Kidney (tissue), 14 donors: ENCODE data around the gene SCIN. TPM values are rescaled to one million over a fixed set of nuclear protein-coding genes. Genes with fewer than 3 reads are reported as not detected.

Experiments used
- DNase-seq, 5 donors: peaks; one replicate each; pipeline ENCODE4 v3.0.0-alpha.2; 2013 to 2020
- FAIRE-seq: peaks from 2 replicates; lab custom pipeline; 2012; peaks lifted over from hg19 to GRCh38; lab: Jason Lieb, UNC
- H3K27ac ChIP-seq, 2 donors: one replicate each; pipeline ENCODE4 v1.7.0; 2013; ENCODE audit warnings: low read depth in 2 of 2, low read length in 2 of 2, inconsistent platforms in 1 of 2
- H3K27me3 ChIP-seq: one replicate; pipeline ENCODE4 v1.7.1; 2013; ENCODE audit warnings: low read length, inconsistent platforms; ENCODE audit not compliant: control insufficient read depth, insufficient read depth
- H3K36me3 ChIP-seq, 3 donors: one replicate each; pipeline versions ENCODE4 v1.7.0 to v1.7.1; 2013; ENCODE audit warnings: low read length in 3 of 3, control low read depth in 1 of 3, inconsistent platforms in 1 of 3; ENCODE audit not compliant: insufficient read depth in 3 of 3, control insufficient read depth in 2 of 3
- H3K4me1 ChIP-seq, 3 donors: one replicate each; pipeline versions ENCODE4 v1.7.0 to v1.7.1; 2013; ENCODE audit warnings: low read length in 3 of 3, inconsistent platforms in 1 of 3, low read depth in 1 of 3; ENCODE audit not compliant: control insufficient read depth in 2 of 3, insufficient read depth in 2 of 3
- H3K4me3 ChIP-seq, 3 donors: one replicate each; pipeline versions ENCODE4 v1.7.0 to v1.8.1; 2013; ENCODE audit warnings: low read length in 3 of 3, control low read depth in 1 of 3, inconsistent platforms in 1 of 3
- H3K9ac ChIP-seq, 3 donors: one replicate each; pipeline versions ENCODE4 v1.7.0 to v1.7.1; 2013; ENCODE audit warnings: low read length in 3 of 3, control low read depth in 1 of 3, inconsistent platforms in 1 of 3
- H3K9me3 ChIP-seq, 3 donors: one replicate each; pipeline versions ENCODE4 v1.7.0 to v1.7.1; 2013; ENCODE audit warnings: low read length in 3 of 3, control low read depth in 1 of 3, inconsistent platforms in 1 of 3; ENCODE audit not compliant: control insufficient read depth in 2 of 3, insufficient read depth in 1 of 3
- intact Hi-C: fragments of 100-400 bp; cut with DNase I; formaldehyde crosslinking; loops from one replicate; pipeline ENCODE4 v1.11.1; 2022
- polyA plus RNA-seq: library from polyadenylated mRNA; stranded (reverse); fragments of 350-450 nt; fragmentation: Illumina TruSeq; extraction: RNeasy Lipid Tissue Mini Kit (QIAGEN cat#74804); gene quantifications from one replicate; pipeline ENCODE4 v1.2.3, GENCODE V29; 2014; ENCODE audit warnings: low read depth, low replicate concordance; ENCODE audit not compliant: insufficient read depth
- total RNA-seq: library from RNA; stranded (reverse); fragmentation: NEBNext Ultra II Directional; extraction: Animal tissue kit (Norgen Biotek cat#: 25700); gene quantifications from one replicate; pipeline ENCODE4 v1.2.1, GENCODE V29; 2021
- TF ChIP-seq, protein P1 (sequence below): IDR thresholded peaks from 3 replicates; pipeline ENCODE4 v1.5.1; 2012; ENCODE audit warnings: mild to moderate bottlenecking, moderate library complexity, borderline replicate concordance; ENCODE audit not compliant: insufficient read depth; ENCODE audit errors: extremely low read depth
- donor health status: control.
- donor health status: control.
- donor health status: control.
- donor health status: control.
- donor health status: control.
- donor health status: DM: yes; HTN: yes; CAD: no.
- donor health status: Normal renal cell carcinoma (clear cell type).

SCIN gene
- total and polyA plus RNA-seq, 2 donors from 2014 or later = 62.8 to 141 TPM

DNA sequence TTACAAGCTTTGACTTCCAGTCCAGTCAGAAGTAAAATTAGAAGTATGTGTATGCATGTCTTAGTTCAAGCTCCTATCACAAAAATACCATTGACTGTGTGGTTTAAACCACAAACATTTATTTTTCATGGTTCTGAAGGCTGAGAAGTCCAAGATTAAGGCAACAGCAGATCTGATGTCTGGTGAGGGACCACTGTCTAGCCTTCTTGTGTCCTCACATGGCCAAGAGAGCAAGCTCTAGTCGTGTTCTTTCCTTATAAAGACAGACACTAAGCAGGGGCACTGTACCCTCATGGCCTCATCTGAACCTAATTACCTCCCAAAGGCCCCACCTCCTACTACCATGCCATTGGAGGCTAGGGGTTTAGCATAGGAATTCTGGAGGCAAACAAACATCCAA is 75.6 kb downstream of the SCIN start:
- Histone ChIP-seq H3K36me3 (peaks cover 0 to 4% (median under 1%) of the 10 kb centered on the region in 3 donors), H3K27ac (no peak overlapping the region), H3K9me3 (no peaks in the 10 kb centered on the region), H3K4me1 (peaks cover 0 to 2% (median 0%) of the 10 kb centered on the region in 3 donors), H3K4me3 (no peak overlapping the region), H3K9ac (no peak overlapping the region), H3K27me3 (no peaks in the 10 kb centered on the region)
- FAIRE-seq (no peak), DNase-seq (no peak)
- intact Hi-C loops = loop anchor here (10.0 kb wide), 1 partner anchor 609 kb away; no protein-coding TSS in a partner anchor
- TF ChIP-seq, protein P1, sequence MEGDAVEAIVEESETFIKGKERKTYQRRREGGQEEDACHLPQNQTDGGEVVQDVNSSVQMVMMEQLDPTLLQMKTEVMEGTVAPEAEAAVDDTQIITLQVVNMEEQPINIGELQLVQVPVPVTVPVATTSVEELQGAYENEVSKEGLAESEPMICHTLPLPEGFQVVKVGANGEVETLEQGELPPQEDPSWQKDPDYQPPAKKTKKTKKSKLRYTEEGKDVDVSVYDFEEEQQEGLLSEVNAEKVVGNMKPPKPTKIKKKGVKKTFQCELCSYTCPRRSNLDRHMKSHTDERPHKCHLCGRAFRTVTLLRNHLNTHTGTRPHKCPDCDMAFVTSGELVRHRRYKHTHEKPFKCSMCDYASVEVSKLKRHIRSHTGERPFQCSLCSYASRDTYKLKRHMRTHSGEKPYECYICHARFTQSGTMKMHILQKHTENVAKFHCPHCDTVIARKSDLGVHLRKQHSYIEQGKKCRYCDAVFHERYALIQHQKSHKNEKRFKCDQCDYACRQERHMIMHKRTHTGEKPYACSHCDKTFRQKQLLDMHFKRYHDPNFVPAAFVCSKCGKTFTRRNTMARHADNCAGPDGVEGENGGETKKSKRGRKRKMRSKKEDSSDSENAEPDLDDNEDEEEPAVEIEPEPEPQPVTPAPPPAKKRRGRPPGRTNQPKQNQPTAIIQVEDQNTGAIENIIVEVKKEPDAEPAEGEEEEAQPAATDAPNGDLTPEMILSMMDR = no peak

DNA sequence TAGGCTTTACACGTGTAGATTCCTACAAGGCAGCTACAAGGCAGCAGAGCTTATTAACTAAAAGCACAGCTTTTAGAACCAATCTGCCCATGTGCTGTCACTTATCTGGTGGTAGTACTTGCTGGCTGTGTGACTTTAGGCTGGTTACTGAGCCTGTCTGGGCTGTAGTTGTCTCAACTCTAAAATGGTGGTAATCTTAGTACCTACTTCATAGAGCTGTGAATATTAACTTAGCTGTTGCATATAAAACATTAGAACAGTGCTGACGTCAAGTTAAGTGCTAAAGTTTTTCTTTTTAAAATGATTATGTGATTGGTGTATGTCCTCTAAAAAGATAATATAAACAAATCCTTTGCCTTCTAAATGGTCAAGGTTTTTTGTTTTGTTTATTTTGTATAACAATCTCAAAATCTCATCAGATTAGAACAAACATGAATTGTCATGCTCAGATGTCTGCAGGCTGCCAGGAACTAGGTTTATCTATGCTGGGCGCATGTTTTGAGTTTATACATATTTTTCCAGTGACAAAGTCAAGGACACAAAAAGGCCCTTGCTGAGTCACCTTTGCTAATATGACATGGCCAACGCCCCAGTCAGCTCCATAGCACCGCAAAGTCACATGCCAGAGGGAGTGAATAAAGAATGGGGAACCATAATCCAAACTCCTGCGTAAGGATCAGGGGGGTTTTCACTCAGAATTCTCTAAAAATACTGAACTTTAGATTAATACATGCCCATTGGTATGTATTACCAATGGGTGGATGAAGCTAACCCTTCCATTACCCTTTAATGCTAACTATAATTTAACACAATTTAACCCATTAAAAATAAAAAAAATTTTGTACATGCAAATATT is 77.1 kb downstream of the SCIN start:
- FAIRE-seq (no peak), DNase-seq (no peak)
- peaks cover 0 to 3% (median 0%) of the 10 kb centered on the region in 3 donors for H3K36me3 ChIP-seq
- no peaks in the 10 kb centered on the region for H3K27me3 ChIP-seq
- peaks cover 0 to 2% (median 0%) of the 10 kb centered on the region in 3 donors for H3K4me1 ChIP-seq
- H3K9me3 ChIP-seq = no peaks in the 10 kb centered on the region
- intact Hi-C loops = loop anchor here (10.0 kb wide), 1 partner anchor 607 kb away; no protein-coding TSS in a partner anchor
- no peak overlapping the region for H3K27ac ChIP-seq
- H3K9ac ChIP-seq = no peak overlapping the region
- H3K4me3 ChIP-seq = no peak overlapping the region
- TF ChIP-seq, protein P1 = no peak

DNA sequence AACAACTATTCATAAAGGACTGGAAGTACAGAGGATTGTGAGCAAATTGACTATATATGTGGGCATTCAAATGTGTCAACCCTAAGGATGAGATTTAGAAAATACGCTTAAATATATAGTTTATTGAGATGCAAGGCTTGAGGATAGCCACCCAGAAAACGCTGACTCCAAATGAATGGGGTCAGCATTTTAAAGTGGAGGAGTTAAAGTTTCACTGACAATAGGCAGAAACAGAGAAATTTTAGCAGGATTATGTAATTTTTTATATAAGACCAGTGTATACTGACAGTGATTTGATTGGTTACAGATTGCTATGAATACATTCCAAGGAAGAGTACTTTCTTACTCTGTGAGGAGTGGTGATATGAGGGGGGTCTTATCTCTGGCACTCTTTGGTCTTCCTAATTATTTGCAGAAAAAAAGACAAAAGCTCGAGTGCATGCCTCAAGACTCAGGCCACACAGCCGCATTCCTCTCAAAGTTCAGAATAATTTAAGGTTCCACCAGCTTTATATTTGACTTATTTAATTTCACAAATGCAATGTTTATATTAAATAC is 78.3 kb downstream of the SCIN start:
- TF ChIP-seq, protein P1 = no peak
- no peak overlapping the region for H3K9ac ChIP-seq
- FAIRE-seq (no peak), DNase-seq (no peak)
- H3K36me3 ChIP-seq = no peaks in the 10 kb centered on the region
- H3K27ac ChIP-seq = no peak overlapping the region
- H3K4me3 ChIP-seq = no peak overlapping the region
- H3K9me3 ChIP-seq = no peaks in the 10 kb centered on the region
- intact Hi-C loops = loop anchor here (10.0 kb wide), 1 partner anchor 606 kb away; no protein-coding TSS in a partner anchor
- peaks cover 0 to 2% (median 0%) of the 10 kb centered on the region in 3 donors for H3K4me1 ChIP-seq
- H3K27me3 ChIP-seq = no peaks in the 10 kb centered on the region
